Measurements from ENCODE around the gene EFNA5. TPM values are rescaled to one million over a fixed set of nuclear protein-coding genes. Genes with fewer than 3 reads are reported as not detected.
A peak's percentile ranks its signal among the peaks of the same experiment; 100 is the strongest.

EFNA5 gene
- total and polyA plus RNA-seq, 10 of the 15 experiments (the other 5 are each of a cell fraction or from before 2014, with no cell fraction given): 0.19 to 12.6 (median 3.9) TPM

DNA sequence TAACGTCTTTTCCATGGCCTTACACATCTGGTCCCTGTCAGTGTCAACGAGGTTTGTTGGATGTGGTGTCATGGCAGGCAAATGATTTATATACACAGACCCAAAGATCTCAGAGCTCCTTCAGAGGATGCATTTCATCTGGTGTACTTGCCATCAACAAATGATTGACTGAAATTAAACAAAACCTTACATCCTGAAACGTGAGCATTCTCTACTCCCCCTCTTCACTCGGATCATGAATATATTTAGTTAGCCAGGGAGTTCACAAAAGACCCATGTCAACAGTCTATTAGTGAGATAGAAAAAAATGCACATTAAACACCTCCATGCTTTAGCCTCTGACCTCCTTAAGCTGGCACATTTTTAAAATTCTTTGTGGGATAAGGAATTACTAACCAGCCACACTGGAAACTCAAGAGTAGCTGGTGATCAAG lies 215.6 kb downstream of the EFNA5 start:
- Histone ChIP-seq H3K9ac (ENCODE audit: control insufficient read depth, insufficient read depth, low read length) (no peak overlapping the region), H3K4me1 (ENCODE audit: control insufficient read depth, insufficient read depth, low read length) (peaks cover 4% of the 10 kb centered on the region), H3K27me3 (replicated peaks in 1 of 2; ENCODE audit: control insufficient read depth in 2 of 2, insufficient read depth in 2 of 2, low read length in 1 of 2) (no peaks in the 10 kb centered on the region), H3K79me2 (ENCODE audit: control insufficient read depth, insufficient read depth, low read length) (peaks cover 2% of the 10 kb centered on the region), H3K27ac (ENCODE audit: control insufficient read depth, insufficient read depth) (peak overlapping the region; percentile 28; the same call in 1 of the 2 replicates), H3K4me3 (no peak overlapping the region), H3K36me3 (ENCODE audit: control insufficient read depth in 2 of 2, insufficient read depth in 2 of 2, low read length in 1 of 2) (no peaks in the 10 kb centered on the region), H3K9me3 (replicated peaks; ENCODE audit: control insufficient read depth, insufficient read depth, low read length) (no peaks in the 10 kb centered on the region; the same call in 1 of the 3 replicates), H4K20me1 (ENCODE audit: control insufficient read depth, insufficient read depth) (no peaks in the 10 kb centered on the region), H3K4me2 (ENCODE audit: control insufficient read depth, insufficient read depth) (no peak overlapping the region), H2AFZ (ENCODE audit: control insufficient read depth, low read depth, low read length) (no peak overlapping the region; the same call in 1 of the 2 replicates)
- no TSS peak for BruUV-seq (replicated peaks)
- FAIRE-seq (no peak), ATAC-seq (no peak), DNase-seq (ENCODE audit: low read depth, low spot score) (no peak)
- ChIA-PET POLR2A (interaction anchor here (1.0 to 3.1 kb wide), 5 partner anchors 10 to 103 kb away, joined by 4 to 19 read pairs (median 5); no protein-coding TSS in a partner anchor), CTCF (interaction anchor here (1.0 to 3.7 kb wide), 11 partner anchors 8 to 166 kb away, joined by 3 to 17 read pairs (median 5); no protein-coding TSS in a partner anchor), RAD21 (ENCODE audit: unreplicated experiment) (interaction anchor here (0.8 to 3.0 kb wide), 18 partner anchors 13 to 727 kb away, joined by 3 to 25 read pairs (median 4); no protein-coding TSS in a partner anchor), SMC1A (ENCODE audit: uncharacterized antibody, unreplicated experiment) (interaction anchor here (1.0 to 6.8 kb wide), 28 partner anchors 9 to 220 kb away, joined by 3 to 68 read pairs (median 4); no protein-coding TSS in a partner anchor)
- WGBS (ENCODE audit: insufficient coverage, insufficient replicate concordance, low lambda C conversion rate, missing lambda C conversion rate): 39% methylated on average over 4 of the region's 4 CpGs
- in situ Hi-C loops (cut with MboI) (no loop called here), intact Hi-C loops (cut with micrococcal nuclease; ENCODE audit: unreplicated experiment) (no loop called here)
- TF ChIP-seq, protein P1, sequence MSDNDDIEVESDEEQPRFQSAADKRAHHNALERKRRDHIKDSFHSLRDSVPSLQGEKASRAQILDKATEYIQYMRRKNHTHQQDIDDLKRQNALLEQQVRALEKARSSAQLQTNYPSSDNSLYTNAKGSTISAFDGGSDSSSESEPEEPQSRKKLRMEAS (IDR thresholded peaks at IDR 0.05; ENCODE audit: low read depth, low read length): no peak
- TF ChIP-seq IKZF2 (IDR thresholded peaks at IDR 0.05) (no peak), SMC3 (IDR thresholded peaks at IDR 0.05; ENCODE audit: borderline replicate concordance, low read length) (no peak), ZNF274 (IDR thresholded peaks at IDR 0.05; ENCODE audit: insufficient read depth, insufficient read length) (no peak), ZNF207 (IDR thresholded peaks at IDR 0.05; ENCODE audit: borderline replicate concordance) (no peak), EP300 (IDR thresholded peaks at IDR 0.05; ENCODE audit: borderline replicate concordance in 1 of 2, control insufficient read depth in 1 of 2, low read depth in 2 of 2, low read length in 2 of 2) (no peak), CHD2 (IDR thresholded peaks at IDR 0.05; ENCODE audit: borderline replicate concordance, low read depth, low read length) (no peak), MTA2 (IDR thresholded peaks at IDR 0.05; ENCODE audit: low read depth) (no peak), ETV6 (conservative IDR thresholded peaks at IDR 0.05 in 1 of 2, IDR thresholded peaks at IDR 0.05 in 1 of 2; ENCODE audit: borderline replicate concordance in 1 of 2, low read depth in 1 of 2) (no peak), HDAC2 (IDR thresholded peaks at IDR 0.05) (no peak), ZNF622 (IDR thresholded peaks at IDR 0.05) (no peak)
- TF ChIP-seq, protein P2, sequence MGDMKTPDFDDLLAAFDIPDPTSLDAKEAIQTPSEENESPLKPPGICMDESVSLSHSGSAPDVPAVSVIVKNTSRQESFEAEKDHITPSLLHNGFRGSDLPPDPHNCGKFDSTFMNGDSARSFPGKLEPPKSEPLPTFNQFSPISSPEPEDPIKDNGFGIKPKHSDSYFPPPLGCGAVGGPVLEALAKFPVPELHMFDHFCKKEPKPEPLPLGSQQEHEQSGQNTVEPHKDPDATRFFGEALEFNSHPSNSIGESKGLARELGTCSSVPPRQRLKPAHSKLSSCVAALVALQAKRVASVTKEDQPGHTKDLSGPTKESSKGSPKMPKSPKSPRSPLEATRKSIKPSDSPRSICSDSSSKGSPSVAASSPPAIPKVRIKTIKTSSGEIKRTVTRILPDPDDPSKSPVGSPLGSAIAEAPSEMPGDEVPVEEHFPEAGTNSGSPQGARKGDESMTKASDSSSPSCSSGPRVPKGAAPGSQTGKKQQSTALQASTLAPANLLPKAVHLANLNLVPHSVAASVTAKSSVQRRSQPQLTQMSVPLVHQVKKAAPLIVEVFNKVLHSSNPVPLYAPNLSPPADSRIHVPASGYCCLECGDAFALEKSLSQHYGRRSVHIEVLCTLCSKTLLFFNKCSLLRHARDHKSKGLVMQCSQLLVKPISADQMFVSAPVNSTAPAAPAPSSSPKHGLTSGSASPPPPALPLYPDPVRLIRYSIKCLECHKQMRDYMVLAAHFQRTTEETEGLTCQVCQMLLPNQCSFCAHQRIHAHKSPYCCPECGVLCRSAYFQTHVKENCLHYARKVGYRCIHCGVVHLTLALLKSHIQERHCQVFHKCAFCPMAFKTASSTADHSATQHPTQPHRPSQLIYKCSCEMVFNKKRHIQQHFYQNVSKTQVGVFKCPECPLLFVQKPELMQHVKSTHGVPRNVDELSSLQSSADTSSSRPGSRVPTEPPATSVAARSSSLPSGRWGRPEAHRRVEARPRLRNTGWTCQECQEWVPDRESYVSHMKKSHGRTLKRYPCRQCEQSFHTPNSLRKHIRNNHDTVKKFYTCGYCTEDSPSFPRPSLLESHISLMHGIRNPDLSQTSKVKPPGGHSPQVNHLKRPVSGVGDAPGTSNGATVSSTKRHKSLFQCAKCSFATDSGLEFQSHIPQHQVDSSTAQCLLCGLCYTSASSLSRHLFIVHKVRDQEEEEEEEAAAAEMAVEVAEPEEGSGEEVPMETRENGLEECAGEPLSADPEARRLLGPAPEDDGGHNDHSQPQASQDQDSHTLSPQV (IDR thresholded peaks at IDR 0.05): no peak
- TF ChIP-seq, protein P3, sequence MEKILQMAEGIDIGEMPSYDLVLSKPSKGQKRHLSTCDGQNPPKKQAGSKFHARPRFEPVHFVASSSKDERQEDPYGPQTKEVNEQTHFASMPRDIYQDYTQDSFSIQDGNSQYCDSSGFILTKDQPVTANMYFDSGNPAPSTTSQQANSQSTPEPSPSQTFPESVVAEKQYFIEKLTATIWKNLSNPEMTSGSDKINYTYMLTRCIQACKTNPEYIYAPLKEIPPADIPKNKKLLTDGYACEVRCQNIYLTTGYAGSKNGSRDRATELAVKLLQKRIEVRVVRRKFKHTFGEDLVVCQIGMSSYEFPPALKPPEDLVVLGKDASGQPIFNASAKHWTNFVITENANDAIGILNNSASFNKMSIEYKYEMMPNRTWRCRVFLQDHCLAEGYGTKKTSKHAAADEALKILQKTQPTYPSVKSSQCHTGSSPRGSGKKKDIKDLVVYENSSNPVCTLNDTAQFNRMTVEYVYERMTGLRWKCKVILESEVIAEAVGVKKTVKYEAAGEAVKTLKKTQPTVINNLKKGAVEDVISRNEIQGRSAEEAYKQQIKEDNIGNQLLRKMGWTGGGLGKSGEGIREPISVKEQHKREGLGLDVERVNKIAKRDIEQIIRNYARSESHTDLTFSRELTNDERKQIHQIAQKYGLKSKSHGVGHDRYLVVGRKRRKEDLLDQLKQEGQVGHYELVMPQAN (conservative IDR thresholded peaks at IDR 0.05): no peak
- TF ChIP-seq, protein P4, sequence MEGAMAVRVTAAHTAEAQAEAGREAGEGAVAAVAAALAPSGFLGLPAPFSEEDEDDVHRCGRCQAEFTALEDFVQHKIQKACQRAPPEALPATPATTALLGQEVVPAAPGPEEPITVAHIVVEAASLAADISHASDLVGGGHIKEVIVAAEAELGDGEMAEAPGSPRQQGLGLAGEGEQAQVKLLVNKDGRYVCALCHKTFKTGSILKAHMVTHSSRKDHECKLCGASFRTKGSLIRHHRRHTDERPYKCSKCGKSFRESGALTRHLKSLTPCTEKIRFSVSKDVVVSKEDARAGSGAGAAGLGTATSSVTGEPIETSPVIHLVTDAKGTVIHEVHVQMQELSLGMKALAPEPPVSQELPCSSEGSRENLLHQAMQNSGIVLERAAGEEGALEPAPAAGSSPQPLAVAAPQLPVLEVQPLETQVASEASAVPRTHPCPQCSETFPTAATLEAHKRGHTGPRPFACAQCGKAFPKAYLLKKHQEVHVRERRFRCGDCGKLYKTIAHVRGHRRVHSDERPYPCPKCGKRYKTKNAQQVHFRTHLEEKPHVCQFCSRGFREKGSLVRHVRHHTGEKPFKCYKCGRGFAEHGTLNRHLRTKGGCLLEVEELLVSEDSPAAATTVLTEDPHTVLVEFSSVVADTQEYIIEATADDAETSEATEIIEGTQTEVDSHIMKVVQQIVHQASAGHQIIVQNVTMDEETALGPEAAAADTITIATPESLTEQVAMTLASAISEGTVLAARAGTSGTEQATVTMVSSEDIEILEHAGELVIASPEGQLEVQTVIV (IDR thresholded peaks at IDR 0.05; ENCODE audit: borderline replicate concordance, partially characterized antibody): no peak
